Activated CD4-positive, alpha-beta T cell treated with anti-CD3 and anti-CD28 coated beads for 1 hour (primary cell): ENCODE measurements around the gene EIF1AY.
"Not testable (repeated sequence)": the region's sequence is repeated elsewhere in the genome, so short reads cannot be mapped to it uniquely, and the experiment has no call there.

ENCODE experiments used
- DNase-seq: peaks from one replicate; pipeline ENCODE4 v3.0.0-alpha.2; 2020

Gene EIF1AY

GRCh38 chrY:20575531-20576121, at the start of gene EIF1AY:
EIF1AY (plus strand) TSS chrY:20575776; CDS start chrY:20575872, 96 bp downstream.
- peak; percentile 84 for DNase-seq

- no peak for DNase-seq
Measured at GRCh38 chrY:20528435-20528834, 47.1 kb upstream of the EIF1AY start.

DNA sequence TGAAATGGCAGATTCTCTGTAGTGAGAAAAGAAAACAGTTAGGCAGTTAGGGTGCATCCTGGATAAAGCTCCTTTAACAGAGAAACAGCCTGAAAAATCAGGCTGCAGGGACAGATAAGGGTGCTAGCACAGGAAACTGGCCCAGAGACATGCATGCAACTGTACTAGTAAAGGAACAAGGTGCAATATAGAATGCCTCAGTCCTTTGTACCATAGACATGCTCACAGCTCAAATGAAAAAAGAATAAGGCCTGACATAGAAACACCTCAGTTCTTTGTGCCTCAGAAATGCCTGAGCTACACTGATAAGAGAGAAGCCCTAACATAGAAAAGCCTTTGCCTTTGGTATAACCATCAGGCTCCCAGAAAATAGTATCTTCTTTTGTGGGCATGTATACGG, 37.4 kb upstream of the EIF1AY start:
- DNase-seq = no peak

DNA sequence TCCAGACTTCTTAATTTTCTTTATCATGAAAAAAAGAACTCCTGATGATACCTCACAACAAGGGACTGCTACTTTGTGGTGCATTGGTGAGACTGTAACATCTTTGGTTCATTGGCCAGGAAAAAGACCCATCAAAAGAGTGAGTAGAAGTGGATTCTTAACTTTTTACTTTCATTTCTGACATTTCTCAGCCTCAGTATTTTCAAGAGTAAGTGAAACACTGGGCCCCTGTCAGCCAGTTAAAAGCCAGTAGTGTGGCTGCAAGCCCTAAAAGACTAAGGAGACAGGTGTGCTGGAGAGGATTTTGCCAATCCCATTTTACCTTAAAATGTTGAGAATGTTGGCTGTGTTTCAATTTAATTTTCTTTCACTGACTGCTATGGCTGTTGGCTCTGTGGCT, 36.6 kb upstream of the EIF1AY start:
- no peak for DNase-seq

GRCh38 chrY:20544451-20544960, 31.1 kb upstream of the EIF1AY start:
- DNase-seq = no peak

DNA sequence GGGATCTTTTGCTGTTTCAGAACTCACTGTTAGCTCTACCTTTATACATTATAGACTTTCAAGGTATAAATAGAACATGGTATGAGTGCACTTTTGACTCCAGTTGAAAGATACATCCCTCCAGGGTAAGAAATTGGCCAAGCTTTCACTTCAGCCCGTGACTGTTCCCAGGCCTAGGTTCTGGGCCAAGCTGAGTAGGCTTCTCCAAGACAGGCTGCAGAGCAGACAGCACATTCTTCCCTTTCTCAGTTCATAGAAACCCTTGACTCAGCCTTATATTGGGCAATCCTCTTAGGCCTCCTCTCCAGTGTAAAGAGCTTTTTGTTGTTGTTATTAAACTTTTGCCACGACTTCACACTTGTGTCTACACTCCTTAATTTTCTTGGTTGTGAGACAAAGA, 29.5 kb upstream of the EIF1AY start:
- DNase-seq = no peak

DNA sequence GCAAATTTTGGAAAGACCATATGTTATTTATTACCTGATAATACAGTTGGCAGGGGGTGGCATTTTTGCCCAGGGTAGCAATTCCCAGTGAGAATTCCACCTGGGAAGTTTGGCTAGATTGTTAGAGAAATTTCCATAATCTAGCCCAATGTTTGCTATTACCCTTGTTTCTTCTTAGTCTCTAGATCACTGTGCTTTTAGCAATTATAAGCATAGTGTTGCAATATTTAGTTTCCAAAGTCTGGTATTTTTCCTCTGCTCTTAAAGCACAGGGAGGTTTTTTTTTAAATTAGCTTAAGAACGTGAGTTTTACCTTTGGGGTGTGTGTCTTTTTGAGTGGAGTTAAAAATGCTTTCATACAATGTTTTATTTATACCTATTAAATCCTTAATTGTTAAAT, 26.3 kb upstream of the EIF1AY start:
- DNase-seq = no peak

DNA sequence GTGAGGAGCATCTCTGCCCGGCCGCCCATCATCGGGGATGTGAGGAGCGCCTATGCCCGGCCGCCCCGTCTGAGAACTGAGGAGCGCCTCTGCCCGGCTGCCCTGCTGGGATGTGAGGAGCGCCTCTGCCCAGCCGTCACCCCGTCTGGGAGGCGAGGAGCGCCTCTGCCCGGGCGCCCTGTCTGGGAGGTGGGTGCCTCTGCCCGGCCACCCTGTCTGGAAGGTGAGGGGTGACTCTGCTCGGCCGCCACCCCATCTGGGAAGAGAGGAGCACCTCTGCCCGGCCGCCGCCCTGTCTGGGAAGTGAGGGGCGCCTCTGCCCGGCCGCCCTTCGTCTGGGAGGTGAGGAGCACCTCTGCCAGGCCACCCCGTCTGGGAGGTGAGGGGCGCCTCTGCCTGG, 23.7 kb upstream of the EIF1AY start:
- no peak for DNase-seq

GRCh38 chrY:20552764-20553323, 22.7 kb upstream of the EIF1AY start:
- DNase-seq = not testable (repeated sequence)

DNA sequence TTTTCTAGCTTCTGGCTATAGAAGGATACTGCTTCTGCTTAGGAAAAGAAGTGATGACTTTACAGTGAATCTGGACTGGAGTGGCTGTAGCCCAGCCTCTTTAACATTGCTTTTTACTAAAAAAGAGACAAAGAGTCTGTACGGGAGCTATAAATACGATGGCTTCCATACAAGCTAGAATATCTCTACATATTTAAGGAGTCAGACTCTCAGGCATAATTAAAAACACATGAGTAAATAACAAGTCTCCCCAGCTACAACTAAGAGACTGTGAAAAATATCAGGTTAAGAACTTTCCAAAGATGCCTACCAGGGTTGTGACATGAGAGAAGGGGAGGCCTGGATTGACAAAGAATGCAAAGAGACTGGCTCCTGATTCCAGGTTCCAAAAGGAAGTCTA, 19.8 kb upstream of the EIF1AY start:
- DNase-seq = no peak

- DNase-seq = no peak
Measured at GRCh38 chrY:20558677-20559076, 16.9 kb upstream of the EIF1AY start.

DNA sequence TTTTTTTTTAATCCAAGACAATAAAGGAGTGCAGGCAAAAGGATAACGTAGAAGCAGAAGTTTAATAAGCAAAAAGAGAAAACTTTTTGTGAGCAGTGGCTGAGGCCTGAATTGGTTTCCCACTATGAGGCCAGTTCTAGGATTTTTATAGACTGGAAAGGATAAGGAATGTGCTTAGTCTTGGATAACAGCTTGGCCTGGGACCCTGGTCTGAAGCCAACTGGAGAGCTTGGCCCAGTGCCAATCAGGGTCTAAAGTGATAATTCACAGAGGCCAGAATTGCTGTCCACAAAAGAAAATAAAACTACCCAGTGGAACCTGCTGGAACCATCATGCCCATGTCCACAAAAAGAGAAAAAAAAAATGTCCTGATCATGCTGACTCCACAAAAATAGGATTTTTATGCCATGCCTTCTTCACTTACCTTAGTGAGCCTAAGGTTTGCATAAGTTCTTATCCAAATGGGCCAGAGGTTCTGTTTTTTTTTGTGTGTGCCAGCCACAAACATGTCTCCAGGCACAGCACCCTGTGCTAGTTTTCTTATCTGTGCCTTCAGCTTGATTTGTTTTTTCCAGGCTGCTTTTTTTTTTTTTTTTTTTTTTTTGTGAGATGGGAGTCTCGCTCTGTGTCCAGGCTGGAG, 15.6 kb upstream of the EIF1AY start:
- DNase-seq = no peak

DNA sequence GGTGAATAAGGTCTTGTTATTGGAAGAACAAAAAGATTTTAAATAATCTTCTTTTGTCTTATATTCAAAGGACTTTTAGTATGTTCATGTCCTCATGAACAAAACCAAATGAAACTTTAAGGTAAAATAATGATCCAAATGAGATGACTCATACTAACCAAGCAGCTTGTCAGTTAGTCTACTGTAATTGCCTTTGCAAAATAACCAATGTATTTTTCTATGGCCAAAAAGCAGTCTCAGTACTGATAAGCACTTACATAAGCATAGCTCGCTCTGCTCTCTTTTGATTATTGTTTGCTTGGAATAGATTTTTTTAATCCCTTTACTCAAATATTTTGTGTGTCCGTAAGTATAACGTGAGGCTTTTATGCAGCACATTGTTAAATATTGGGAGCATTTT, 4.3 kb upstream of the EIF1AY start:
- no peak for DNase-seq

GRCh38 chrY:20576506-20576905, 930 bp downstream of the EIF1AY start:
- no peak for DNase-seq

GRCh38 chrY:20578206-20578605, 2.6 kb downstream of the EIF1AY start:
- DNase-seq = no peak

- DNase-seq = no peak
Measured at GRCh38 chrY:20581687-20582086, 6.1 kb downstream of the EIF1AY start.

GRCh38 chrY:20586161-20586560, 10.6 kb downstream of the EIF1AY start:
- no peak for DNase-seq
